Effector memory CD8-positive, alpha-beta T cell (primary cell): ENCODE measurements around the gene DDX28.

Experiments
- ATAC-seq: fragments of 150-1000 bp; cut with Tn5 transposase; replicated peaks from 2 replicates; pipeline ENCODE4 v1.10.0; 2021; ENCODE audit warnings: mild to moderate bottlenecking, moderate library complexity
- DNase-seq, 3 experiments: peaks; one replicate each; pipeline ENCODE4 v3.0.0; 2021
- H3K27ac Mint-ChIP-seq, 2 donors: one replicate each; pipeline ENCODE4 v1.8.0; 2022; ENCODE audit warnings: mild to moderate bottlenecking in 2 of 2, mixed read lengths in 2 of 2, moderate library complexity in 2 of 2
- H3K27me3 Mint-ChIP-seq, 2 donors: one replicate each; pipeline ENCODE4 v1.8.0; 2022; ENCODE audit warnings: mixed read lengths in 2 of 2
- H3K36me3 Mint-ChIP-seq: one replicate; pipeline ENCODE4 v1.8.0; 2022; ENCODE audit warnings: mild to moderate bottlenecking, moderate library complexity, mixed read lengths; ENCODE audit not compliant: insufficient read depth
- H3K4me1 Mint-ChIP-seq, 2 donors: one replicate each; pipeline ENCODE4 v1.8.0; 2022; ENCODE audit warnings: low read depth in 2 of 2, mixed read lengths in 2 of 2
- H3K4me3 Mint-ChIP-seq, 2 donors: one replicate each; pipeline ENCODE4 v1.8.0; 2022; ENCODE audit warnings: mild to moderate bottlenecking in 2 of 2, mixed read lengths in 2 of 2, moderate library complexity in 2 of 2
- H3K9me3 Mint-ChIP-seq, 2 donors: one replicate each; pipeline ENCODE4 v1.8.0; 2022; ENCODE audit warnings: mixed read lengths in 2 of 2
- total RNA-seq, 9 experiments: gene quantifications; one replicate each; lab custom pipeline; 2026; lab: John Stamatoyannopoulos, UW

DDX28 gene, protein sequence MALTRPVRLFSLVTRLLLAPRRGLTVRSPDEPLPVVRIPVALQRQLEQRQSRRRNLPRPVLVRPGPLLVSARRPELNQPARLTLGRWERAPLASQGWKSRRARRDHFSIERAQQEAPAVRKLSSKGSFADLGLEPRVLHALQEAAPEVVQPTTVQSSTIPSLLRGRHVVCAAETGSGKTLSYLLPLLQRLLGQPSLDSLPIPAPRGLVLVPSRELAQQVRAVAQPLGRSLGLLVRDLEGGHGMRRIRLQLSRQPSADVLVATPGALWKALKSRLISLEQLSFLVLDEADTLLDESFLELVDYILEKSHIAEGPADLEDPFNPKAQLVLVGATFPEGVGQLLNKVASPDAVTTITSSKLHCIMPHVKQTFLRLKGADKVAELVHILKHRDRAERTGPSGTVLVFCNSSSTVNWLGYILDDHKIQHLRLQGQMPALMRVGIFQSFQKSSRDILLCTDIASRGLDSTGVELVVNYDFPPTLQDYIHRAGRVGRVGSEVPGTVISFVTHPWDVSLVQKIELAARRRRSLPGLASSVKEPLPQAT
- total RNA-seq: 6.4 to 40.7 (median 28.6) reads per million in 9 experiments

DNA sequence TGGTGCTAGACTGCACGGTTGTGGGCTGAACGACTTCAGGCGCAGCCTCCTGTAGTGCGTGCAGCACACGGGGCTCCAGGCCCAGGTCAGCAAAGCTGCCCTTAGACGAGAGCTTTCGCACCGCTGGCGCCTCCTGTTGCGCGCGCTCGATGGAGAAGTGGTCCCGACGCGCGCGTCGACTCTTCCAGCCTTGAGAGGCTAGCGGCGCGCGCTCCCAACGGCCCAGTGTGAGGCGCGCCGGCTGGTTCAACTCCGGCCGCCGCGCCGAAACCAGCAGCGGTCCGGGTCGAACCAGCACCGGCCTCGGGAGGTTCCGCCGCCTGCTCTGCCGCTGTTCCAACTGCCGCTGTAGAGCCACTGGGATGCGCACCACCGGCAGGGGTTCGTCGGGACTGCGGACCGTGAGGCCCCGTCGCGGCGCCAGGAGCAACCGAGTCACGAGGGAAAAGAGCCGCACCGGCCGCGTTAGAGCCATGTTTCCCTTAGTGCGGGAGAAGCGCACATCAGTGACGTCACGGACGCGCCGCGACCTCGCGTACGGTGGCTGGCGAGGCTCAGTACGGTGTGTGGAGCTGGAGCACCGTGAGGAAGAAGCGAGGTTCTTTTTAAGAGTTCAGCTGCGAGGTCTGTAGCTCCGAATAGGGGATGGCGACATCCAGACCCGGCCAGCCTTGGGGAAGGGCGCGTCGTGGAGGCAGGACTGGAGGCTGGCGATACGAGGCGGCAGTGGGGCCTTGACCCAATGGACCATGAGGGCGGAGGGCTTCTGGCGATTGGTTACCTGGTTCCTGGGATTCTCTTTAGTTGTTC lies at the start of gene DDX28, which contains the start of gene DUS2:
Gene DDX28, minus strand, starts transcription at position 505 of the 810 bp plus-strand sequence. Its CDS starts 30 bp downstream, at position 475.
Gene DUS2, plus strand, starts transcription at position 557 of the 810 bp plus-strand sequence. CDS start 14,740 bp downstream, outside the sequence.
- Mint-ChIP-seq H3K4me1 (peaks cover 17 to 23% of the 10 kb centered on the region in 2 donors), H3K27ac (peak within 1 kb of the TSS; percentile 85 to 94), H3K27me3 (no peaks in the 10 kb centered on the region), H3K9me3 (no peaks in the 10 kb centered on the region), H3K36me3 (peaks cover 40% of the 10 kb centered on the region), H3K4me3 (peak within 1 kb of the TSS; percentile 84 to 93)
- DNase-seq (peak; percentile 94 to 98 (median 95)), ATAC-seq (peak; percentile 95)

DNA sequence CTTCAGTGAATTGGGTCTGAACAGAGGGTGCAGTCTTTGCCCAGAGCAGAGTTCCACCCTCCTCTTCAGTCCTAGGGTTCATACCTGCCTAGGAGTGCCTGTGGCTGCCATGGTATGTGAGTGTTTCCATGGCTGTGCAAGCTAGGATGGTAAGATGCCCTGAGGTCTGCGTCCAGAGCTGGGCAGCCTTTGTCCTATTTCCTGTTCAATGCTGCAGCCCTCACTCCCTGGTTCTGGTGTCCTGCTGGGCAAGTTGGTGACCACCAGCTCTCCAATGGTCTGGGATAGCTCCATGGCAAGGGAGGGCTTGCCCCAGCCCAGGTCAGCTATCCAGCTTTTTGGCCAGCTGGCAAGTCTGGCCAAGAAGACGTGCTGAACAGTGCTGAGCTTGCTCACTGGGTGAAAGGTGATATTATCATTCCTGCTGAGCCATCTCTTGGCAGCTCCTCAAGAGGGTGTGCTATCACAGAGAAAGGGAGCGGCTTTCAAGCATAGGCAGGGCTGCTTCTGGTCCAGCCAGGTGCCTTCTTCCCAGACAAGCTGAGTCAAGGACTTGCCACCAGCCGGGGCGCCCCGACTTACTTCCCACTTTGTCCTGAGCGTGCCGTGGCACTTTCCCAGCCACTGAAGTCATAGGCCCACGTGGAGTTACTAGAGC lies 49.1 kb upstream of the DDX28 start:
- peaks cover 77 to 79% of the 10 kb centered on the region in 2 donors for H3K4me1 Mint-ChIP-seq
- no peaks in the 10 kb centered on the region for H3K27me3 Mint-ChIP-seq
- H3K9me3 Mint-ChIP-seq: no peaks in the 10 kb centered on the region
- ATAC-seq (no peak), DNase-seq (no peak)
- H3K36me3 Mint-ChIP-seq: peaks cover 11% of the 10 kb centered on the region
- peak overlapping the region in 1 of 2 donors; percentile 46 for H3K27ac Mint-ChIP-seq
- peak overlapping the region; percentile 65 to 76 for H3K4me3 Mint-ChIP-seq

DNA sequence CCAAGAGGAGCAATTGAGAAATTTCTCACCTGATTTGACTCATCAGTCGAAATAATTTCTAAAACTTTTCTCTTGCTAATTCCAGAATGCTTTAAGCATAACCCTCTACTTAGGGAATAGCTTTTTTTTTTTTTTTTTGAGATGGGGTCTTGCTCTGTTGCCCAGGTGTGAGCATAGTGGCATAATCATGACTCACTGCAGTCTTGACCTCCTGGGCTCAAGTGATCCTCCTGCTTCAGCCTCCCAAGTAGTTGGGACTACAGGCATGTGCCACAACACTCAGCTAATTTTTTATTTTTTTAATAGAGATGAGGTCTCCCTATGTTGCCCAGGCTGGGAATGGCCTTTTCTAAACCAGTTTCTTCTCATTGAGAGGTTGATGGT lies 48.5 kb upstream of the DDX28 start:
- peak overlapping the region; percentile 93 to 94 for H3K27ac Mint-ChIP-seq
- H3K9me3 Mint-ChIP-seq: no peaks in the 10 kb centered on the region

DNA sequence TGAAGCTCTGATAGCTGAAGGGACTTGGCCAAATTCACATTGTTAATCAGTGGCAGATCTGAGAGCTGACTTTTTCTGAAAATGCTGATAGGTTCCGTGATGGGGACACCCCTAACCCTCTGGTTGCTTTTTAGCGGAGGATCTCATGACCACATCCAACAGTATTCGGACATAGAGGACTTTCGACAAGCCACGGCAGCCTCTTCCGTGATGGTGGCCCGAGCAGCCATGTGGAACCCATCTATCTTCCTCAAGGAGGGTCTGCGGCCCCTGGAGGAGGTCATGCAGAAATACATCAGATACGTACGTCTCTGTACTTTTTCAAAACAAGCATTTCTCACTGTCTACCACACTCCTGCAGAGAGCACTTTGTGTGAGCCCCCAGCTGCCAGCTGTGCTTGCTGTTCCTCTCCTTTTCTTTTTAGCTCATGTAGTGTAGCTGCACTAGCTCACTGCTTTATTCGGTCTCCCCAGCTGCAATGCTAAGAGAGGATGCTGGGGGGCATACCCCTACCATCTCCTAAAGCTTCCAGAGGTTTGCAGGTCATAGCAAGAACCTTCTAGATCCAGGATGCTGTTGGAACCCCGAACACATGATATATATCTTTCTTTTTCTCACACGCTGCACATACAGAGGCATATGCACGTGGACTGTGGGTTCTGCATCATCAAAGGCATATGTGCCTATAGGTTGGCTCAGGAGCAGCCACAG lies 47.9 kb upstream of the DDX28 start:
- Mint-ChIP-seq H3K36me3 (peaks cover 4% of the 10 kb centered on the region), H3K9me3 (no peaks in the 10 kb centered on the region), H3K4me1 (peaks cover 77 to 78% of the 10 kb centered on the region in 2 donors), H3K4me3 (peak overlapping the region; percentile 65 to 76), H3K27me3 (no peaks in the 10 kb centered on the region), H3K27ac (peak overlapping the region; percentile 93 to 94)
- ATAC-seq (peak; percentile 9), DNase-seq (no peak)

More for the DNA sequence above, 48.5 kb upstream of the DDX28 start:
- DNase-seq: no peak
- peaks cover 6% of the 10 kb centered on the region for H3K36me3 Mint-ChIP-seq
- ATAC-seq: no peak
- H3K27me3 Mint-ChIP-seq: no peaks in the 10 kb centered on the region
- peaks cover 77% of the 10 kb centered on the region in 2 donors for H3K4me1 Mint-ChIP-seq
- H3K4me3 Mint-ChIP-seq: peak overlapping the region; percentile 65 to 76

DNA sequence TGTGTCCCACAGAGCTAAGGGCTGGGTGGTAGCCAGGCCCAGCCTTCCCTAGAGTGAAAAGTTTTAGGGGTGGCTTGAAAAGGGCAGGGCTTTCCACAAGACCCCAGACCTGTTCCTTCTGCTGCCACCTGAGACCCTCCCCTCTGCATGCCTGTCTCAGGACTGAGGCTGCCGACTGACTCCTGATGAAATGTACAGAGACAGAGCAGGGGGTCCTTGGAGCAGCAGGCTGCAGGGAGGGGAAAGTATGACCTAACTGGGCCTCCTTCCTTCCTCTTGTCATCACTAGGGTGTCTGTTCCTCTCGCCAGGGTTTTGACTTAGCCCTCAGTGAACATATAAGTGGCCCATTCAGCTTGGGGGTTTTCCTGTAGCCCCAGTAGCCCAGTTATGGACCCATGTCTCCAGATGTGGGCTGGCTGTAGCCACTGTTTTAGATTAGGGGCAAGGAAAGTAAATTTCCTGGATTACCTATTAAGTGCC lies 47.3 kb upstream of the DDX28 start:
- H3K4me1 Mint-ChIP-seq: peaks cover 75 to 76% of the 10 kb centered on the region in 2 donors
- ATAC-seq (peak; percentile 25), DNase-seq (no peak)
- H3K4me3 Mint-ChIP-seq: peak overlapping the region; percentile 65 to 76
- H3K9me3 Mint-ChIP-seq: no peaks in the 10 kb centered on the region
- H3K27me3 Mint-ChIP-seq: no peaks in the 10 kb centered on the region
- H3K27ac Mint-ChIP-seq: peak overlapping the region; percentile 93 to 94
- peaks cover 4% of the 10 kb centered on the region for H3K36me3 Mint-ChIP-seq

DNA sequence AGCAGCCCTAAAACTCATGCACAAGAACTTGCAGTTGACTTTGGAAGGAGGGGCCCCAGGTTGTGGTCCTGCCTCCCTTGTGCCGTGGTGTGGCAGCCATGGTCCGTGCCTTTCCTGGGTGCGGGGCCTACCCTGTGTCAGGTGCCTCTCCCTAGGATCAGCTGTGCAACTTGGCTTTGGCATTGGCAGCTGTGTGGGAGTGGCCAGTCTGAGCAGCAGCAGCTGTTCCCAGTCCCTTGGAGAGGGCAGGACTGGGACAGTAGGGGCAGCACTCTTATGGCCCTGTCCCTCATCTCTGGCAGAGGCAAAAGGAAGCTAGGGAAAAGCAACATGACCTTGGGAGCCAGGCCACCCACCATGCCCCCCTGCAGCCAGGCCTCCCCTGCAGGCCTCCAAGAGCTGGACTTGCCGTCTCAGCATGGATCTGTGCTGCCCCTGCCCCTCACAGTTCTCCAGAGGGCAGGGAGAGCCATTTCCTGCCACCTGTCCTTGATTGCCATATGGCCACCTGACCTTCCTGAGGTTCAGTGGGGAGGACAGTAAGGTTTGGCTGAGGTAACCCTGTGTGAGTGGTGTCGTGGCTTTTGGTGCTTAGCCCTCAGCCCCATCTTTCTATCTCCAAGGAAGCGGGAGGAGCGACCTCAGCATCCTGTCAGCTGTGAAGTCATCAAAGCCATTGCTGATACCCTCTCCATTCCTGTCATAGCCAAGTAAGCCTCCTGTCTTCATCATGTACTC lies 46.6 kb upstream of the DDX28 start:
- H3K27me3 Mint-ChIP-seq: no peaks in the 10 kb centered on the region

DNA sequence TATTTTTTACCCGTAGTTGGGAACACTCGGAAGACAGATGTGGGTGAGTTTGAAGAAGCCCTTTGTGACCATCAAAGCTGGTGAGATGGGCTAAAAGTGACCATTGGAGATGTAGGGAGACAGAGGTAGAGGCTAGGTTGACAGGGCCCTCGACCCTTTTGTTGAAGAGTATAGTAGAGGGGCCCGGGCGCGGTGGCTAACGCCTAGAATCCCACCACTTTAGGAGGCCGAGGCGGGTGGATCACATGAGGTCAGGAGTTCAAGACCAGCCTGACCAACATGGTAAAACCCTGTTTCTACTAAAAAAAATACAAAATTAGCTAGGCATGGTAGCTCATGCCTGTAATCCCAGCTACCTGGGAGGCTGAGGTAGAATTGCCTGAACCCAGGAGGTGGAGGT lies 45.9 kb upstream of the DDX28 start:
- Mint-ChIP-seq H3K4me1 (peaks cover 74 to 76% of the 10 kb centered on the region in 2 donors), H3K36me3 (peaks cover 4% of the 10 kb centered on the region), H3K27ac (peak overlapping the region in 1 of 2 donors; percentile 23), H3K27me3 (no peaks in the 10 kb centered on the region), H3K4me3 (peak overlapping the region in 1 of 2 donors; percentile 22), H3K9me3 (no peaks in the 10 kb centered on the region)
- no peak for DNase-seq
- ATAC-seq: no peak

More for the DNA sequence above, 46.6 kb upstream of the DDX28 start:
- Mint-ChIP-seq H3K27ac (peak overlapping the region; percentile 93 to 94), H3K4me3 (peak overlapping the region; percentile 65 to 76), H3K36me3 (peaks cover 4% of the 10 kb centered on the region), H3K9me3 (no peaks in the 10 kb centered on the region), H3K4me1 (peaks cover 75 to 76% of the 10 kb centered on the region in 2 donors)
- ATAC-seq: peak; percentile 56
- peak in 1 of 3 experiments; percentile 29 for DNase-seq

DNA sequence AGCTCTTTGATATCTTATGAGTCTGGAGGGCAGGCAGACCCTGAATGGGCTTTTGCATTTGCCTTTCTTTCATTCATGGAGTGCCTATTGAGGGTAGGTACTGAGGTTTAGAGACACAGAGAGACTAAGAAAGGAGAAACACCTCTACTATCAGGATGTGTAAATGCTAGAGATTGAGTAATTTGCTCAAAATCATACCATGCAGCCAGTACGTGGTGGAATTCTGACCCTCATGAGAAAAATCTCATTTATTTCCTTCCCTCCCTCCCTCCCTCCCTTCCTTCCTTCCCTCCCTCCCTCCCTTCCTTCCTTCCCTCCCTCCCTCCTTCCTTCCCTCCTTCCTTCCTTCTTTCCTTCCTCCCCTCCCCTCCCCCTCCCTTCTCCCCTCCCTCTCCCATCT lies 43.7 kb upstream of the DDX28 start:
- Mint-ChIP-seq H3K9me3 (no peaks in the 10 kb centered on the region), H3K36me3 (peaks cover 4% of the 10 kb centered on the region), H3K27me3 (no peaks in the 10 kb centered on the region), H3K4me3 (no peak overlapping the region), H3K4me1 (peaks cover 76 to 79% of the 10 kb centered on the region in 2 donors), H3K27ac (peak overlapping the region; percentile 80 to 93)
- no peak for ATAC-seq
- no peak for DNase-seq

DNA sequence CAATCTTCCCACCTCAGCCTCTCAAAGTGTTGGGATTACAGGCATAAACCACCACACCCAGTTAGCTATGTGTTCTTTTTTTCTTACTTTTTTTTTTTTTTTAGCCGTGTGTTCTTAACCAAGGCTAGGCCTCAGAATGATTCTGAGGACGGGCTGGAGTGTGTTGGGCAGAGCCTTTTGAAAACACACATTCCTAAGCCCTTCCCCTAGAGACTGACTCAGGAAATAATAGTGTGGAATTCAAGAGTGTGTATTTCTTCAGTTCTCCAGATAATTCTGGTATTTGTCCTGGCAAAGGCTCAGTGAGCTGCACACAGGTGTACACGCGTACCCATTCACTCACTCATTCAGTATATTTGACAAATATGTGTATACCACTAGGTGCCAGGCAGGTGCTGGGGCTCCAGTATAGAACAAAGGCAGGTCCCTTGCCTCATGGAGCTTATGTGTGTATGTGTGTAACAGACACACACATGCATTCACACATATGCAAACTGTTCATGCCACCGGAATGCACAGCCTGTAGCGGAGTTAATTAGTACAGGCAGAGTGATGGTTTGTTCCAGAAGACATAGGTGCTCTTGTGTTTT lies 42.8 kb upstream of the DDX28 start:
- ATAC-seq (no peak), DNase-seq (no peak)
- no peaks in the 10 kb centered on the region for H3K36me3 Mint-ChIP-seq
- no peaks in the 10 kb centered on the region for H3K9me3 Mint-ChIP-seq
- H3K4me1 Mint-ChIP-seq: peaks cover 79% of the 10 kb centered on the region in 2 donors
- H3K27me3 Mint-ChIP-seq: no peaks in the 10 kb centered on the region
- H3K4me3 Mint-ChIP-seq: peak overlapping the region in 1 of 2 donors; percentile 30
- H3K27ac Mint-ChIP-seq: peak overlapping the region; percentile 80 to 93

DNA sequence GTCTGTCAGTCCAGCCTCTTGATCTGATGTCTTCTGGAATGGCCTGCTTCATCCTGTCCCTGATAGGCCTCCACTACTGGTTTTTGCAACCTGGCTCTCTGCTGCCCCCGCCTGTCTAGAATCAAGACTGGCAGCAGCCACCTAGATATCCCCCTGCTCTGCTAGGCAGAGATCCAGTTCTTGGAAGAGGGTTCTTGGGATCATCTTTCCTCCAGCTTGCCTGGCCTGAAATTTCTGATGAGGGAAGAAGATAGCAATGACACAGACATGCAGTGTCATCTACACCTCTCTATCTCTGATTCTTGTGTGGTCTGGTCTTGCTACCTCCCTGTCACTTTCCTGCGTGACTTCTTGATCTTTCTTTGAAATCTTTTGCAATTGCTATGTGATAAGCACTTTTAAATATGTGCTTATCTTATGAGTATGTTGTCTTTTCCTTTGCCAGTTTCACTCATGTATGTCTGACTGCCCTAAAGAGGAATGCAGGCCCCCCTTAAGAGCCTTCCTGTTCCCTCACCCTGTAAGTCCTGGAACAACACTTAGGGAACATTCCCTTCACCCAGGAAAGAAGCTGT lies 41.8 kb upstream of the DDX28 start:
- Mint-ChIP-seq H3K27me3 (no peaks in the 10 kb centered on the region), H3K4me1 (peaks cover 73 to 75% of the 10 kb centered on the region in 2 donors), H3K9me3 (no peaks in the 10 kb centered on the region), H3K4me3 (peak overlapping the region; percentile 53 to 73), H3K27ac (peak overlapping the region; percentile 80 to 93), H3K36me3 (no peaks in the 10 kb centered on the region)
- ATAC-seq (peak; percentile 52), DNase-seq (peak; percentile 61 to 74 (median 68))

DNA sequence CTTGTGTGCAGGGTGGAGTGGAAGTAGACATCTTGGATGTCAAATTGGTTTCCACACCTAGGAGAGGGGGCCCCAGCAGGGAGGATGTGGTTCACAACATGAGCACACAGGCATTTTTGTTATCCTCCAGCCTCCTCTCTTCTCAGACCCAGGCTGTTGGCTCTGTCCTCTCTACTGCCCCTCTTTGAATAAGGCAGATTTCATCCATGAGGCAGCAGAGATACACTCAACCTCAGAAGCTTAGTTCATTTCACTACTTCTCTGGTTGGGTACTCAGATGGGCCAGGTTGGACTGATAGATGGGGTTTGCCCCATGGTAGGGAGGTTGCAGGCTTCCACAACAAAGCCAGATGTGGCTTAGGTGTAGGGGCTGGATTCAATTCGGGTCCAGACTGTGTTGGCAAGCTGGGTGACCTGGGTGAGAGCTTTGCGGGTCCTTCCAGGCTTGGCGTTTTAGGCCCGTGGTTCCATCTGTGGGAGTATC lies 39.9 kb upstream of the DDX28 start:
- H3K4me1 Mint-ChIP-seq: peaks cover 67 to 74% of the 10 kb centered on the region in 2 donors
- DNase-seq: peak; percentile 48 to 62 (median 49)

More for the DNA sequence above, 39.9 kb upstream of the DDX28 start:
- no peaks in the 10 kb centered on the region for H3K27me3 Mint-ChIP-seq
- H3K9me3 Mint-ChIP-seq: no peaks in the 10 kb centered on the region
- ATAC-seq: peak; percentile 86
- H3K36me3 Mint-ChIP-seq: no peaks in the 10 kb centered on the region
- peak overlapping the region; percentile 75 to 76 for H3K4me3 Mint-ChIP-seq
- H3K27ac Mint-ChIP-seq: peak overlapping the region; percentile 90 to 91
